ENCODE data around the gene ADAMTS16.

ADAMTS16 gene

DNA sequence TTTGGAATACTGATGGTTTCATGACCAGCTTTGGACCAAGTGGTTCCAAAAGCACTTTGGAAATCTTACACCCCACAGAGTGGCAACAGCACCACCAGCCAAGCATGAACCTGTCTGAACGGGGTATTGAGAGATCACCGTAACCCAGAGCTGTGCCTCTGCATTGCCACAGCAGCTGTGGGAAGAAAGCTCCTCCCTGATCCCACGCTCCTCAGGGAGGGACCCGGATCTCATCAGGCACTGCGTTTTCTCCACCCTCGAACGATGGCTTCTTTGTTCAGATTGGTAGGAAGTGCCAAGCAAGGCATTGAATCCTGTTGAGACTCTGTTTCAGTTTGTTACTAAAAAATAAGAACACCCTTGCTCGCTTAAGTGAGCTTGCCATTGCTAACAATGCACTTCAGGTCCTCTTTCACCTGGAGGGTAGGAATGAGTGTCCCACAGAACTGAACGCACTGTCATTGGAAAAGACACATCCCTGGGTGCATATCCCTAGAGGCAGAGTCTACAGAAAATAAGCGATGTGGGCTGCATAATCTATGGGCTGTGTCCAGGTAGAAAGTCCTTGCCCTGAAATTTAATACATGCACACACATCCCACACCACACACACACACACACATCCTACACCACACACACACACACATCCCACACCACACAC lies 164.4 kb downstream of the ADAMTS16 start:
- in situ Hi-C loops (cut with MboI; ENCODE audit: low sequenced_read_pairs) = no loop called here

DNA sequence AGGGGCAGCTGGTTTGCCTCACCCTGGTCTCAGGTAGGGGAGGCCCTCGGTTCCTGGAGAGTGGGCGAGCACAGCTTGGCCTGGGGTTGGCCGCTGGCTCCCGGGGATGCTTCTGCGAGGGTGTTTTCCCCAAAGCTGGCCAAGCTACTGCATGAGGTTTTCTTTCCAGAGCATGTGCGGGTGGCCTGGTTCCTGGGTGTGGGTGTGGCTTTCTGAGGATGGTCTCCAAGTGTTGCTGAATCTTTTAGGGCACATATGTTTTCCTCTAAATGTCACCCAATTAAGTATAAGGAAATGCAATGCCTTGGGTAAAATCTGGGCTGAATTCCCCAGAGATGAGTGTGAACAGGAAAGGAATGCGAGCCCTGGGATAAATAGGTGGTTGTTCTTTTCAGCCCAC lies 166.6 kb downstream of the ADAMTS16 start:
- in situ Hi-C loops (cut with MboI; ENCODE audit: low sequenced_read_pairs) = no loop called here

DNA sequence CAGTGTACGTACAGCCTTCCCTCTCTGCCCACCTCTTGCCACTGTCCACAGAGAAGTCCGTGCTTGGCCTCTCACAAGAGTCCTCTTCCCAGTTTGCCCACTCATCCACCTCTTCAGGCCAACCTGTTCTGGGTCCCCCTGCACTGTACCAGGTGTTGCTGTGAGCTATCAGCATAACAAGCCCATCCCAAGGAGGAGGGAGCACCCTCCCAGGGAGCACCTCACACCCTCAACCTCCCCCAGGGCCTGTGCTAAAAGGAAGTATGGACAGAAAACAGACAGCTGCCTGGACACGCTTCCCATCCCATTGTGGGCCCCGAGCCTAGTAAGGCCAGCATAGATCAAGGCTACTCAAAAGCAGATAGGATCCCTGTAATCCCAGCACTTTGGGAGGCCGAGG lies 168.2 kb downstream of the ADAMTS16 start:
- in situ Hi-C loops (cut with MboI; ENCODE audit: low sequenced_read_pairs) = no loop called here

DNA sequence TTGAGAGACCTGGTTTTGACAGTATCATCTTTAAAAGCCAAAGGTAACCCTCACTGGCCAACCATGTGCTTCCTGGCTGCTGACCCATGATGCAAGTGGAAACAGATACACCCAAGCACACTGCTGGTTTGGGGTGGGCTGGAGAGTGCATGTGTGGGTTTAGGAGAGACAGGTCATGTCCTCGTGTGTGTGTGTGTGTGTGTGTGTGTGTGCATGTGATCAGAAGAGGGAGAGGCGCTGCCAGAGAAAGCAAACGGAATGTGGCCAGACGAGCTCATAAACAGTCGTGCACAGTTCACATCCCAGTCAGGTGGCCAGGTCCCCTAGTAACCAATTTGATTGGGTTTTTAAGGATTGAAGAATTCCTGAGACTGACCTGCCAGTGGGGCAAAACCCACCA lies 169.5 kb downstream of the ADAMTS16 start:
- in situ Hi-C loops (cut with MboI; ENCODE audit: low sequenced_read_pairs) = no loop called here

DNA sequence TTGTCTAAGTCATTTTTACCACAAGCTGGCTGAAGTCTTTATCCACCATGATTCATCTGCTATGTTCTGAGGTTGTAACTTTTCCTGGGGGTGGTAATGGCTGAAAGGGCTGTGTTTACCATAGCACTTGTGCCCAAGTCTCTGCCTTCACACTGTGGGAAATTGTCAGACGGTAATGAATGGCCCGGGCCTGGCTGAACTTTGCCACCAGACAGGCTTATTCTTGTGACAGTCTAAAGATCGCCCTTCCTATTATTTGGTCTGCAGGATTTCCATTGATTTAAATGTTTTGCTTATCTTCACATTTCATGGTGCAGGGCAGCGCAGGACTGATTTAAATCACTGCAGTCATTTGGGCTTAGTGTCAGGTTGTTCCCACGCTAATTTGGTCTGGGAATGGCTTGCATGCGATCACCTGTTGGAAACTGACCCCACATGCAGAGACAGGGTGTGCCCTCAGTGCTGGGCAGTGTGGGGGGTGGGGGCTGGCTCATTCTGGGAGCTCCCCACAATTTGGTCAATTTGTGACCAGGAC lies 173.0 kb downstream of the ADAMTS16 start:
- in situ Hi-C loops (cut with MboI; ENCODE audit: low sequenced_read_pairs) = no loop called here

DNA sequence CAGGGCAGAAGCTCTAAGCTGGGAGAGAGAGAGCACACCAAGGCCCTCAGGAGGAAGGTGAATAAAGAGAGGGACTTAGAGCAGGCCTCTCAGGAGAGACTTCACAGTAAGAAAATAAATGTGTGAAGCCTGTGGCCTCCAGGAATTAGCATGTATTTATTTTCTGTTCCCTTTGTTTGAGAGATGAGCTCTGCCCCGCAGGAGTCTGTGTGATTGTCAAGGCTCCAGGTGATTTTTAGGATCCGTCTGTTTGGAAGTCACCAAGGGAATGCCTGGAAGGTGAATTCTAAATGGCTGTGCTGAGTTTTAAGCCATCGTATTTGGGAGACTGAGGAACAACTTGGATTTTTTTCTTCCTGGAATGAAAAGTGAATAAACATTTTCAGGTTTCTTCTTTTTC lies 174.0 kb downstream of the ADAMTS16 start:
- in situ Hi-C loops (cut with MboI; ENCODE audit: low sequenced_read_pairs) = no loop called here

DNA sequence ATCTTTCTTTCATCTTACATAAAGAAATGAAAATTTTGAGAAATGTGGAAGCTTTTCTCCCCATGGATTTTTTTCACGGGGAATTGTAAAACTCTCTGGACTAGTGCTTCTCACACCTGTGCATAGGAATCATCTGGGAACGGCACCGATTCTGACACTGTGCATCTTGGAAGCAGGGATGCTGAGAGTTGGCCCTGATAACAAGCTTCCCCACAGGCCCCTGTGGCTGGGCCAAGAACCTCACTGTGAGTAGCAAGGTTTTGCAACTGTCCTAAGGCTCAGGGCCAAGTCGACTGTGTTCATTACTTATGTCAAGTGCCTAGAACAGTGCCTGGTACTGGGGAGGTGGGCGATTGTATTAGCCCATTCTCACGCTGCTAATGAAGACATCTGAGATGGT lies 174.5 kb downstream of the ADAMTS16 start:
- in situ Hi-C loops (cut with MboI; ENCODE audit: low sequenced_read_pairs) = no loop called here

DNA sequence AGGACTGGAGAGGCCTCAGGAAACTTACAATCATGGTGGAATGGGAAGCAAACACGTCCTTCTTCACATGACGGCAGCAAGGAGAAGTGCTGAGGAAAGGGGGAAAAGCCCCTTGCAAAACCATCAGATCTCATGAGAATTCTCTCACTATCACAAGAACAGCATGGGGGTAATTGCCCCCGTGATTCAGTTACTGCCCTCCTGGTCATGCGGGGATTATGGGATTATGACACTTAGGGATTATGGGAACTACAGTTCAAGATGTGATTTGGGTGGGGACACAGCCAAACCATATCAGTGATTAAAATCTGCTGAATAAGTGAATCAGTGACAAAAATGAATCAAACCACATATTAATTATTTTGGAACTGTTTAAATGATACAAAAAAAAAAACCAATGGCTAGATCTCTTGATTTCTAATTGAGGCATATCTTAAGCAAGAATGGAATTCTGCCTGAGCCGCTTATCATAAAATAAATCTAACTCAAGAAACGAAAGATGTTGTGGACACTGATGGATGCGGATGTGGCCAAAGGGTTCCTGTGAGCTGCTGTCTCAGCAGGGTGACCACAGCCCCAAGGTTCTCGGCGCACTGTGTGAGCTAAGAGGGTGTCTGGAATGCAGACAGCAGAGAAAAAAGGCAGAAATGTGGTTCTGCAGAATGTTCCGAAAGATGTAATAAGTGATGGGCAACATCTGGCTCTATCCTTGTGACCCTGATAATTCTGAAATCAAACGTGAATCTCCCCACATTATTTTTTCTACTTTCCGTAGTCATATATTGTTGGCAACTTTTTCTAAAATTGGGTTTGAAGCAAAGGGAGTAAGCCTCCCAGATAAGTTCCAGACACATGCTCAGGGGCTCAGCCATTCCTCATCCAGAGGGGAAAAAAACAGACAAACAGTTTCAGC lies 175.2 kb downstream of the ADAMTS16 start:
- in situ Hi-C loops (cut with MboI; ENCODE audit: low sequenced_read_pairs) = no loop called here

DNA sequence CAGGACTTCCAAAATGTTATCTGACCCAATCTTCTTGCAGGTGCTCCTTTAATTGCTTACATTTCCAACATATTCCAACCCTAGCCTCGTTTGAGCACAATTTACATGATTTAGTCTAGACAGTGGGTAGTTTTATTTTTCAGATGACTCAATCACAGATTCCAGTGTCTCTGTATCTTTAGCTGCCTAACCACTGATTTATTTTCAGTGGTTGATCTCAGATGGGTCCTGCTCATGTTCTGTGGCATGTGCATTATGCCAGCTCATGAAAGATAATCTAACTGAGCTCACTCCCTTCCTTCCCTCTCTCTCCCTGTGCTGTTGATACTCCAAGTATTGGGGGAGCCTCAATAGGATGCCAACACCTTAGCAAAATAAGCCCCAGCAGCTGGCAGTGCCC lies 176.2 kb downstream of the ADAMTS16 start:
- in situ Hi-C loops (cut with MboI; ENCODE audit: low sequenced_read_pairs) = no loop called here

DNA sequence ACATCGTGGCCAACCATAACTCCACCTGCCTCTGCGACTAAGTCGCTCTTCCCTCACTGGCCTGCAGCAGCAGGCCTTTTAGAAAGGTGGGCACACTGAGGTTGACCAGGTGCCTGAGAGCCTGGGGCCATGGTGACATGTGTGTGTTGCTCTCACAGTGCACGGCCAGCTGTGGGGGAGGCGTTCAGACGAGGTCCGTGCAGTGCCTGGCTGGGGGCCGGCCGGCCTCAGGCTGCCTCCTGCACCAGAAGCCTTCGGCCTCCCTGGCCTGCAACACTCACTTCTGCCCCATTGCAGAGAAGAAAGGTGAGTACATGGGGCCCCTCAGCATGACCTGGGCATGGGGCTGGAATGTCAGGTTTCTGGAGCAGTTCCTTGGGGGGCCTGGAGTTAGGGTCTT lies 177.8 kb downstream of the ADAMTS16 start:
- in situ Hi-C loops (cut with MboI; ENCODE audit: low sequenced_read_pairs) = no loop called here

DNA sequence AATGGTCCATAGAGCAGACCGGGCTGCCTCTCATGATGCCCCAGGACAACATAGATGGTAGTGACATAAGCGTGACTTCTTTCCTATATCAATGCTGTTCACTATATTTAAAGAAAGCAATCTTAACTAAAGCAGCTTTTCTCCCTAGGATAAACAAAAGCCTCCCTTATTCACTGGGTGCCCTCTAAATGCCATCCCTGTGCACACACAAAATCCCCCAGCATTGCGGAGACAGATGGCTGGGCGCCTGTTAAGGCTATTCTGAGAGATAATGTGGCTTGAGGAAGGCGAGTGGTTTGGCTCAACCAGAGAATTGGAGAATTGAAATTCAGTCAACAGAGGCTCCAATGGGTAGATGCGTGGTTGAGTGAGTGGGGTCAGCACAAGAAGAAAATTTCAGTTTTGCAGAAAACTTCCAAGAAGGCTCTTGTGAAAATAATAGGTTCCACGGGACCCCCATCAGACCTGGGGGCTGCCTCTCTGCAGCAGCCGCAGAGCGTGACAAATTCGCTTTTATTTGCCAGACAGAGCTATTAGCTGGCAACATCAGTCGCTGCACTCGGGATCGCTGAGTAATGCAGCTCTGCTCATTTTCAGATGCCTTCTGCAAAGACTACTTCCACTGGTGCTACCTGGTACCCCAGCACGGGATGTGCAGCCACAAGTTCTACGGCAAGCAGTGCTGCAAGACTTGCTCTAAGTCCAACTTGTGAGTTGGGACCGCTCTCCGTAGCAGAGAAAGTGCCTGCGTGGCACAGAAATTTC lies 178.5 kb downstream of the ADAMTS16 start:
- in situ Hi-C loops (cut with MboI; ENCODE audit: low sequenced_read_pairs) = no loop called here

DNA sequence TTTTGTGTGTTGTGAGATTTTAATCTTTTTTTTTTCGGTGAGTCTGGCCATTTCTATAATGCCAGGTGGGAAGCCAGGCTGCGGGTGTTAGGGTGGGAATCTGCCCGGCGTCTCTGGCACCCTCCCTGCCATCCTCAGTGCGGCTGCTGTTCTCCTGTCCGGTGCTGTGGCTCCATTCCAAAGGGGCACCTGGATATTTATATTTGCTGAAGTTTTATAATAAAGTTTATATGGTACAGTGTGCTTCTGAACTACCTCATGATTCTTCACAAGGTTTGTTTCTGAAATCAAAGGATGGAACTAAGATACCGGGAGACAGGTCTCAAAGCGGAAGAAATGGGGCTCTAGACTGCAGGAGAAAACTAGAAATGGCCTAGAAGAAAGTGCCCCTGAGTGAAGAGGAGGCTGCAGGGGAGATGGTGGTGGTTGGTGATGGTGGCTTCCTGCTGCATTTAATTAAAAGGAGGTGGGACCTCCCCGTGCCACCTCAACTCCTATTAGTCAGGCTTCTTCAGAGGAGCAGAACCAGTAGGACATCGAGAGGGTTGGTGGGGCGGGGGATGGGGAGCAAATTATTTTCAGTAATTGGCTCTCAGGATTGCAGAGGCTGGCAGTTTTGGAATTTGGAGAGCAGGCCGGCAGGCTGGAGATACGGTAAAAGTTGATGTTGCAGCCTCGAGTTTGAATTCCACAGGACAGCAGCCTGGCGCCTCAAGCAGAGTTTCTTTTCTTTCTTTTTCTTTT lies 180.1 kb downstream of the ADAMTS16 start:
- in situ Hi-C loops (cut with MboI; ENCODE audit: low sequenced_read_pairs) = no loop called here

DNA sequence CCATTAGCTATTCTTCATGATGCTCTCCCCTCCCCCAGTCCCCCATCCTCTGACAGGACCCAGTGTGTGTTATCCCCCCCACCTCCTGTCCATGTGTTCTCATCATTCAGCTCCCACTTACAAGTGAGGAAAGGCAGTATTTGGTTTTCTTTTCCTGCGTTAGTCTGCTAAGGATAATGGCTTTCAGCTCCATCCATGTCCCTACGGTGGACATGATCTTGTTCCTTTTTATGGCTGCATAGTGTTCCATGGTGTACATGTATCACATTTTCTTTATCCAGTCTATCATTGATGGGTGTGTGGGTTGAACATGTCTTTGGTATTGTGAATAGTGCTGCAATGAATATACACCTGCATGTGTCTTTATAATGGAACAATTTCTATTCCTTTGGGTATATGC lies 181.0 kb downstream of the ADAMTS16 start:
- in situ Hi-C loops (cut with MboI; ENCODE audit: low sequenced_read_pairs) = no loop called here

DNA sequence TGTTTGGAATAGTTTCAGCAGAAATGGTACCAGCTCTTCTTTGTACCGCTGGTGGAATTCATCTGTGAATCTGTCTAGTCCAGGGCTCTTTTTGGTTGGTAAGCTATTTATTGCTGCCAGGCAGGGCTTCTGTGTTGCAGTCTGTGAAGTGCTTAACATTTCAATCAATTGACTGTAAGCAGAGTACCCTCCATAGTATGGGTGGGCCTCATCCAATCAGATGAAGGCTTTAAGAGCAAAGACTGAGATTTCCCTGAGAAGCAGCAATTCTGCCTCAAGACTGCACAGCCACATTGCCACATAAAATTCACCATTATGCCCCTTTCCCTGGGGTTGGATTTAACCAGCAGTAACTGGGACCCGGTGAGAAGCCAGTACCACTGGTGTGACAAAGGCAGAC lies 183.4 kb downstream of the ADAMTS16 start:
- in situ Hi-C loops (cut with MboI; ENCODE audit: low sequenced_read_pairs) = no loop called here

DNA sequence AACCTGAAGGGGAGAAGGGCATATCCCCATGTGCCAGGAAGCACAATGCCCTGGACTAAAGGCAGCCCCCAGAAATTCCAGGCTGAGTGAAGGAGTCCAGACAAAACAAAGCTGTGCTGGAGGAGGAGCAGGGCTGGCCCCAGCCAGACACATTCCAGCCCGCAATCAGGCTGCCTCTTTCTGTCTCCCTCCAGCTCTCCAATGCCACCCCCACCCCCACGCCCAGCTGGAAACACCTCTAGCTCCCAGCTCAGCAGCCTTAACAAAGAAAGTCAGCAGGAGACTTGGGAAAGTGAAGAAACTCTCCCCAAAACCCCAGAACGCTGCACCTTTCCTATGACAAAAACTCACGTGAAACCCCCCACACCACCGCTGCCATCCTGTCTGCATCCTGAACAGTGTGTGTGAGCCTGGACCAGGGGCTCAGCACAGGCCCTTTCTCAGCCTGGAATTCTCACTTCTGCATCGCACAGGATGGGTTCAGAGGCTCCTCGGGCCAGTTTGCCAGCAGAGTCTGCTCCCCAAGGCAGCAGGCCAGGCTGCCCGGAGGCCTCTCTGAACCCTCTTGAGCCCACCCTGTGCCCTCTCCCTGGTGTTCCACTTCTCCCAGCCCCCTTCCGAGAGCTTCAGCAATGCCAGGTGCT lies 186.1 kb downstream of the ADAMTS16 start:
- in situ Hi-C loops (cut with MboI; ENCODE audit: low sequenced_read_pairs) = no loop called here

DNA sequence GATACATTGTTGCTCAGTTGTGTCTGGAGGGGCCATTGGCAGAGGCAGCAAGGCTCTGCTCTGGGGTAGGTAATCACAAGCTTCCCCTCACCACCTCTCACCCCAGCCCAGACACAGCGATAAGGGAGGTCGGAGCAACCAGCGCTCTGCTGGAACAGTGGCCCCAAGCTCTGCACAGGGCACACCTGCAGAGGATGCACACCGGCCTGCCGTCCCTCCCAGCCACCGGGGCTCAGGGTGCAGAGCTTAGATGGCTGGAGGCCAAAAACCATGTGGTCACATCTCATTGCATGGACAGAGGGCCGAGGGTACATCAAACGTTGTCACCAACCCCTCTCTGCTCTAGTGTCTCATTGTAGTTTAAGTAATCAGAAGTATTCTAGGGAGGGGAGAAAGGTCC lies 187.0 kb downstream of the ADAMTS16 start:
- in situ Hi-C loops (cut with MboI; ENCODE audit: low sequenced_read_pairs) = no loop called here

DNA sequence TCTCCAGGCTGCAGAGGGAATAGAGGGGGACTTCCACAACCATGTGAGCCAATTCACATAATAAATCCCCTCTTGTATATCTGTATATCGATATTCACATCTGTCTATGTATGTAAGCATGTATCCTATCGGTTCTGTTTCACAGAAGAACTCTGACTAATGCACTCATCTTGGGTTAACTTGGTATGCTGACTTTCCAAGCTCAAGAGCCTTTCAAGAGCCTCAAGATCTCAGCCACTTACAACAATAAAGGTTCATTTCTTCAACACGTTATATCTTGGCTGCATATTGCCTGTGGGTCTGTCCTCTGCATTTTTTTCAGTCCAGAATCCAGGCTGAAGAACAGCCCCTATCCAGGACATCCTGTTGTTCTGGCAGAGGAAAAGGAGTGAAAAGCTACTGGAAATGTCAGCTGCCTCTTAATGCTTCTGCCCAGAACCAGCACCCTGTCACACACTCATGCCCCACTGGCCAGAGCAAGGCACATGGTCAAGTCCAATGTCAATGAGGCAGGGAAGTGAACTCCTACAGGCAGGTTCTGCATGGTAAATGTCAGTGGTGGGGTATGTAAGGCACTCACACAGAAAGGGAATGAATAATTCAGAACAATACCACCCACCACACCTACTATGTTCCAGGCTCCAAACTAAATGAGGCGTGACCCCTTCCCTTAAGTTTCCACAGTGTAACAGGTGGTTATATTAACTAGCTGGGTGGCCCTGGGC lies 190.8 kb downstream of the ADAMTS16 start:
- in situ Hi-C loops (cut with MboI; ENCODE audit: low sequenced_read_pairs) = no loop called here

DNA sequence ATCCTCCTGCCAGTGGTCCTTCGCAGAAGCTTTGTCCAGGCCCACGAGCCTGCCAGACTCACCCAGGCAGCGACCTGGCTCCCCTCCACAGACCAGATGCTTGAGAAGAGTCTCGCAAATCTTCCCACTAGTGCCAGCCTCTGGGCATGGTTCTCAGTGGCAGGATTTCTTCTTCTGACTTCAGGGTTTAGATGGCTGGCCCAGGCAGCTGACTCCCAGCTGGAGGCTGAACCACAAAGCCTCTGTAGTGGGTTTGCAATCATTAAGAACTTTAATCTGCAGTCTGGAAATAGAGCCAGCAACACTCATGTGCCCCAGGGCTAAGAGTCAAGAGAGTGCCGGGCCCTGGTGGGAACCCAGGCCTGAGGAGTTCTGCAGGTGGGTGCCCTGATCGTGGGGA lies 191.7 kb downstream of the ADAMTS16 start:
- in situ Hi-C loops (cut with MboI; ENCODE audit: low sequenced_read_pairs) = no loop called here

DNA sequence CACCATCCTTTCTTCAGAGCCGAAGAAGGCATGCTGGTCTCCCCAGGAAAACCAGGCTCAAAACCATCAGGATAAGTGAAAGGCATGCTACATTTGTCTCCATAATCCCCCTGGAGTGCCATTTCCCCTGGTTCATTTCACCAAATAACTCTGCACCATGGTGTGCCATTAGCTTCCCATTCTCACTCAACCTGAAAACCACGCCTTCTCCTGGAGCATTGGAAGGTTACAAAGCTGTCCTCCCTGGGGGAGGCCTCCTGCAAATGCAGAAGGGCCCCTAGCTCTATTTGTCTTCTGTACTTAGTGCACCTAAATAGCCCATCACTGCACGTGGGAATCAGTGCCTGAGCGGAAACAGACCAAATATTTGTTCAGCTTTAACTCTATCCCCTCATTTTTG lies 192.2 kb downstream of the ADAMTS16 start:
- in situ Hi-C loops (cut with MboI; ENCODE audit: low sequenced_read_pairs) = no loop called here

DNA sequence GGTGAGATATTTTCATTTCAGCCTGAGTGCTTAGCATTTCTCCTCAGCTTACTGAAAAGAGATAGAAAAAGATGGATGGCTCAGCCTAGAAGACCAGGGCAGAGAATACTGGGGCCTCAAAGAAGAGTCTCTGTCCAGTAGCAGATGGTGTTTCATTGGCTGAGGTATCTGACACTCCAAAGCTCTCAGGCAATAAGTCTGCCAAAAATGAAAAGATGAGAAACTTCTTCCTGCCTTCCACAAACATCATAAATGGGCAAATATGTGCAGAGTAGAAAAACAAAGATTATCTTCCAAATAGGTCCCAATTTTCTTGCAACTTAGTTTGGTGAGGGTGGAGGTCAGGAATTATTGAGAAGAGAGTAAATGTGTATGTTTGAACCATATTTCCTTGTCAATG lies 195.0 kb downstream of the ADAMTS16 start:
- in situ Hi-C loops (cut with MboI; ENCODE audit: low sequenced_read_pairs) = no loop called here
